Osteoblast (primary cell): ENCODE data around the gene NUP93. TPM values are rescaled to one million over a fixed set of nuclear protein-coding genes. Genes with fewer than 3 reads are reported as not detected.

Experiments
- DNase-seq: peaks from one replicate; pipeline ENCODE4 v3.0.0; 2011; ENCODE audit warnings: low spot score, mixed read lengths; ENCODE audit not compliant: insufficient read length; ENCODE audit errors: missing footprints
- H2AFZ ChIP-seq: 2 replicates; pipeline ENCODE4 v1.6.0; 2011; ENCODE audit warnings: mild to moderate bottlenecking, low read length
- H3K27ac ChIP-seq: 2 replicates; pipeline ENCODE4 v1.5.1; 2011; ENCODE audit warnings: mild to moderate bottlenecking, low read depth, low read length, moderate library complexity
- H3K27me3 ChIP-seq: 2 replicates; pipeline ENCODE4 v1.6.0; 2012; ENCODE audit warnings: mild to moderate bottlenecking, control low read depth, inconsistent platforms, low read length, moderate library complexity; ENCODE audit not compliant: insufficient read depth
- H3K36me3 ChIP-seq: 2 replicates; pipeline ENCODE4 v1.5.1; 2011; ENCODE audit warnings: mild to moderate bottlenecking, low read length, control low read depth, moderate library complexity; ENCODE audit not compliant: insufficient read depth
- H3K4me1 ChIP-seq: 2 replicates; pipeline ENCODE4 v1.5.1; 2011; ENCODE audit warnings: mild to moderate bottlenecking, low read length, control low read depth, moderate library complexity; ENCODE audit not compliant: insufficient read depth
- H3K4me2 ChIP-seq: 2 replicates; pipeline ENCODE4 v1.6.0; 2011; ENCODE audit warnings: mild to moderate bottlenecking, low read length; ENCODE audit not compliant: insufficient read depth
- H3K4me3 ChIP-seq: fragments of 200-600 bp; sonication (generic); 3 replicates; pipeline ENCODE4 v1.5.1; 2012; ENCODE audit warnings: mild to moderate bottlenecking, low read length, inconsistent platforms; ENCODE audit not compliant: insufficient read depth
- H3K79me2 ChIP-seq: 2 replicates; pipeline ENCODE4 v1.6.0; 2012; ENCODE audit warnings: mild to moderate bottlenecking, low read length, control low read depth, inconsistent platforms; ENCODE audit not compliant: insufficient read depth
- H3K9me3 ChIP-seq: 2 replicates; pipeline ENCODE4 v1.5.1; 2011; ENCODE audit warnings: low read depth, low read length, control low read depth
- H4K20me1 ChIP-seq: 2 replicates; pipeline ENCODE4 v1.6.0; 2012; ENCODE audit warnings: mild to moderate bottlenecking, low read length, control low read depth; ENCODE audit not compliant: insufficient read depth
- total RNA-seq: library from RNA; depleted of rRNA; stranded (reverse); fragments of >200 nt; gene quantifications from 2 replicates; pipeline ENCODE4 v1.2.3, GENCODE V29; 2012
- TF ChIP-seq, protein P1 (sequence below): IDR thresholded peaks from 2 replicates; pipeline ENCODE4 v1.5.1; 2011; ENCODE audit warnings: mild to moderate bottlenecking, low read depth, low read length, moderate library complexity; ENCODE audit errors: extremely low read depth

Gene NUP93
- total RNA-seq, 1 donor = 40.5 TPM

DNA sequence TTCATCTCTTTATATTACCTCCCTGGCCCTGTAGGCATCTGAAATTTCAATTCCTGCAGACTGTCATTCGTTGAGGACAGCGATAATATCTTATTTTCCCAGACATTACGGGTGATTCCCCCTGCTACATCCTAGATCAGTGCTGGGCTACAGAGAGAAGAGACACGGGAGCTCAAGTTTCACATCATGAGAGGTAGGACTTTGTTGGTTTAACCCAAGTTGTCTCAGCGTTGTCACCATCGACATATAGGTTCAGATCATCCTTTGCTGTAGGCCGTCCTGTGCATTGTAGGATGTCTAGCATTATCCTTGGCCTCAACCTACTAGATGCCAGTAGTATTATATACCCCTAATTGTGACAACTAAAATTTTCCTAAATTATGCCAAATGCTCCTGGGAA lies 28.4 kb upstream of the NUP93 start:
- H4K20me1 ChIP-seq = no peaks in the 10 kb centered on the region
- TF ChIP-seq, protein P1, sequence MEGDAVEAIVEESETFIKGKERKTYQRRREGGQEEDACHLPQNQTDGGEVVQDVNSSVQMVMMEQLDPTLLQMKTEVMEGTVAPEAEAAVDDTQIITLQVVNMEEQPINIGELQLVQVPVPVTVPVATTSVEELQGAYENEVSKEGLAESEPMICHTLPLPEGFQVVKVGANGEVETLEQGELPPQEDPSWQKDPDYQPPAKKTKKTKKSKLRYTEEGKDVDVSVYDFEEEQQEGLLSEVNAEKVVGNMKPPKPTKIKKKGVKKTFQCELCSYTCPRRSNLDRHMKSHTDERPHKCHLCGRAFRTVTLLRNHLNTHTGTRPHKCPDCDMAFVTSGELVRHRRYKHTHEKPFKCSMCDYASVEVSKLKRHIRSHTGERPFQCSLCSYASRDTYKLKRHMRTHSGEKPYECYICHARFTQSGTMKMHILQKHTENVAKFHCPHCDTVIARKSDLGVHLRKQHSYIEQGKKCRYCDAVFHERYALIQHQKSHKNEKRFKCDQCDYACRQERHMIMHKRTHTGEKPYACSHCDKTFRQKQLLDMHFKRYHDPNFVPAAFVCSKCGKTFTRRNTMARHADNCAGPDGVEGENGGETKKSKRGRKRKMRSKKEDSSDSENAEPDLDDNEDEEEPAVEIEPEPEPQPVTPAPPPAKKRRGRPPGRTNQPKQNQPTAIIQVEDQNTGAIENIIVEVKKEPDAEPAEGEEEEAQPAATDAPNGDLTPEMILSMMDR = no peak
- H3K4me3 ChIP-seq = no peak overlapping the region
- H3K9me3 ChIP-seq = no peaks in the 10 kb centered on the region
- H3K79me2 ChIP-seq = no peaks in the 10 kb centered on the region
- no peak overlapping the region for H3K4me2 ChIP-seq
- no peak overlapping the region for H3K27ac ChIP-seq
- H3K27me3 ChIP-seq = no peaks in the 10 kb centered on the region
- H2AFZ ChIP-seq = peak overlapping the region; percentile 70
- no peaks in the 10 kb centered on the region for H3K36me3 ChIP-seq
- DNase-seq = no peak
- H3K4me1 ChIP-seq = no peaks in the 10 kb centered on the region

- Histone ChIP-seq H3K4me3 (no peak overlapping the region), H3K27me3 (no peaks in the 10 kb centered on the region), H3K4me1 (no peaks in the 10 kb centered on the region), H3K79me2 (no peaks in the 10 kb centered on the region), H3K4me2 (no peak overlapping the region), H4K20me1 (no peaks in the 10 kb centered on the region), H3K9me3 (no peaks in the 10 kb centered on the region), H2AFZ (no peak overlapping the region), H3K27ac (no peak overlapping the region), H3K36me3 (no peaks in the 10 kb centered on the region)
- TF ChIP-seq, protein P1 = no peak
- no peak for DNase-seq
Measured at GRCh38 chr16:56702836-56703235, 27.1 kb upstream of the NUP93 start.

DNA sequence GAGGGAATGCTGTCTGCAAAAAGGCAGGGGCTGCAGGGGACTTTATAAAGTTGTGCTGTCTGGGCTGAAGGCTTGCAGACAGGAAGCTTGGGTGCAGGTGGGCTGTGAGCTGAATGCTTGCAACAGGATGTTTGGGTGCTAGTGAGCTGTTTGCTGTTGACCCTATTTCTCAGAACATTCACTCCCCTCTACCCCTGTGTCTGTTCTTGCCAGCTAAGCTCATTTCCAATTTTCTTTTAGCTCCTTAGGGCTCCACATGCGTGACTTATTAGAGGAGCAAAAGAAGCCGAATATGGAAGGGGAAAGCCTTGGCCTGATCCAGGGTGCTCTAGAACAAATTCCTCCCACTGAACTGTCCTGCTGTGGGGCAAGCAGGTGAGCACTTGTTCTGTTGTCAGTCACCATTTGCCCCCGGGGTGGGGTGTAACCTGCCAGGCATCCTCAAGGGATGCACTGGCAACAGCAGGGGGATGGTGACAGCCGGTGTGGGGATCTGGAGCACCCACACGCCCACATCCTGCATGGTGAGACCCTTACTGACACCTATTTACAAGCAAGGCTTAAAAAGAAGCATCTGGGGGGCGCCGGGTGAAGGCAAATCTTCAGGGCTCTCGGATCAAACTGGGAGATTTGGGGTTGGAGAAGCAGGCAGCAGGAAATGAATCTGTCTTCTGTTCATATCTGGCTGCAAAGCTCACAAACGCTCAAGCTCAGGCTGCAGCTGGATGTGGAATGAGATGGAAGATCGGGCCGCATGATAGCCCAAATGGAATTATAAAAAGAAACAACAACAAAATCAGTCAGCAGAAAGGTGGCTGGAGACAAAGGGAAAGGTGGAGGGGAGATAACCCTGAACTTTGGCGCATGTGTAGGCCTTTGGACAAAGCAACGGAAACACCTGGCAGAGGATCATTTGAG lies 21.1 kb upstream of the NUP93 start:
- no peak overlapping the region for H2AFZ ChIP-seq
- no peak overlapping the region for H3K4me2 ChIP-seq
- no peaks in the 10 kb centered on the region for H3K79me2 ChIP-seq
- no peak overlapping the region for H3K27ac ChIP-seq
- H3K9me3 ChIP-seq = no peaks in the 10 kb centered on the region
- no peaks in the 10 kb centered on the region for H3K36me3 ChIP-seq
- no peaks in the 10 kb centered on the region for H3K4me1 ChIP-seq
- no peaks in the 10 kb centered on the region for H4K20me1 ChIP-seq
- TF ChIP-seq, protein P1 = no peak
- no peak overlapping the region for H3K4me3 ChIP-seq
- no peak for DNase-seq
- H3K27me3 ChIP-seq = peaks cover 5% of the 10 kb centered on the region

DNA sequence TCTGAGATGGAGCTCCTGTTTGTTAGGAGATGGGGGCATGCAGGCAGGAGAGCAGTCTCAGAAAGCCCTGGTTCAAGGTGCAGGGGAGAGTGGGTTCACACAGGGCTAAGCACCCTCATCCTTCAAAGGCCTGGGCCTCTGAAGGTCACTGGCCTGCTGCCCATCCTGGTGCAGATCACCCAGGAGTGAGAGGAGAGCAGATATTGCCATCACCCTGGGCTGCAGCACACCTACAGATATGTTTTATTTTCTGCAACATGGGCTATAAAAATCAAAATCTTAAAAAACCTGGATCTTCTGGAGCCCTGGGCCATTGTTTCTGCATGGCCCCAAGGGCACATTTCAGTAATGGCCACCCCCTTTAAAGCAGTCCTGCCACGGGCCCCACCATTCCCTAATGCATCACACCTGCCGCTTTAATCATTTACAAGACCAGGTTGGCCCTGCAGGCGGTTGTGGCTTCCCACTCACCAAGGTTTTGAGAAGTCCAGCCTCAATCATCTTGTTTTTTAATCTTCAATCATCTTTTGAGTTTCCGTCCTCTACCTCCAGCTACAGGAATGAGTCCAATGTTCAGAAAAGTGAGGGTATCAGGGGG lies 20.4 kb upstream of the NUP93 start:
- Histone ChIP-seq H3K27me3 (peaks cover 5% of the 10 kb centered on the region), H3K27ac (no peak overlapping the region), H2AFZ (no peak overlapping the region), H3K4me1 (no peaks in the 10 kb centered on the region), H3K36me3 (no peaks in the 10 kb centered on the region), H3K4me2 (no peak overlapping the region), H3K4me3 (no peak overlapping the region), H3K9me3 (no peaks in the 10 kb centered on the region), H3K79me2 (no peaks in the 10 kb centered on the region), H4K20me1 (no peaks in the 10 kb centered on the region)
- peak; percentile 35 for DNase-seq
- TF ChIP-seq, protein P1 = no peak
